ENCODE data around the gene EFL1.
"Not testable (repeated sequence)": the region's sequence is repeated elsewhere in the genome, so short reads cannot be mapped to it uniquely, and the experiment has no call there.

The EFL1 gene

DNA sequence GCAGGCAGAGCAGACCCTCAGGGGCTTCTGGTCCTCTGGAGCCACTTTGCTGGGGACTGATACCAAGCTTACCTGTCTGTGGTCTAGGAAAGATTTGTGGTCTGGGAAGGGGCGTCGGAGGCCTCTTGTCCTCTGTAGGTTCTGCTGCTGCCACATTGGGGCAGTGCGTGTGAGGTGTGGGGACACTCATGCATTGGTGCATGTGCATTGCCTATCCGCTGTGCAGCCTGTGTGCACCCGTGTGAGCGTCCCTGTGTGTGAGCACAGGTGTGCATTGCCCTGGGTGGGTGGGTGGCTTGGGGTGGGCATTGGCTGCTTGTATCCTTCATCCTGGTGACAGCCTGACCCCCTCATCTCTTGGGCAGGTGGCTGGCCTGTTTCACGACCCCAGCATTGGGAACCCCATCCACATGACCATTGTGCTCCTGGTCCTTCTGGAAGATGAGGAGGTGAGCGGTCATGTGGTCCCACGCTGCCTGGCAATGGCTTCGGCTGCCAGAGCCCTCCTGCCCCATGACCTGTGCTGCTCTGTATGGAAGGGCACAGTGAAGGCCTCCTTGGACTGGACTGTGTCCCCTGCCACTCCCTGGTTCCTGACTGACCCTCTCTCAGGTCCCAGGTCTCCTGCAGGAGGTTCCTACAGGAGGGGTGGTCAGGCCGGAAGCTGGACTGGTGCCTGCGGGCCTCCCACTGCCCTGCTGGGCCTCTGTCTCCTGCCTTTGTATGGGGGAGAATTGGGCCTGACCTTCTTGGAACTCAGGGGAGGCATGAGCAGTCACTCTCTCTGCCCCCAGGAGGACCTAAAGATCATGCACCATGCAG, 41.6 kb upstream of the EFL1 start:
- DNase-seq (ENCODE audit: low read depth, low spot score), result no peak
- no peak overlapping the region for H3K9ac ChIP-seq (ENCODE audit: insufficient read length, low read depth)
- H3K4me1 ChIP-seq (ENCODE audit: insufficient read depth, insufficient read length), result no peaks in the 10 kb centered on the region
- TF ChIP-seq ZNF274 (IDR thresholded peaks at IDR 0.05; ENCODE audit: low read depth, low read length) (no peak), YY1 (IDR thresholded peaks at IDR 0.05; ENCODE audit: insufficient read depth, insufficient read length) (no peak), SUZ12 (IDR thresholded peaks at IDR 0.05; ENCODE audit: extremely low read depth, insufficient read depth, insufficient read length) (no peak)
- H3K27me3 ChIP-seq (ENCODE audit: insufficient read depth, insufficient read length), result no peaks in the 10 kb centered on the region
- H3K4me3 ChIP-seq (ENCODE audit: insufficient read length, low read depth), result no peak overlapping the region
- no peaks in the 10 kb centered on the region for H3K9me3 ChIP-seq (ENCODE audit: insufficient read depth, low read length)
- no peaks in the 10 kb centered on the region for H3K36me3 ChIP-seq (ENCODE audit: insufficient read depth, insufficient read length, low read length)

DNA sequence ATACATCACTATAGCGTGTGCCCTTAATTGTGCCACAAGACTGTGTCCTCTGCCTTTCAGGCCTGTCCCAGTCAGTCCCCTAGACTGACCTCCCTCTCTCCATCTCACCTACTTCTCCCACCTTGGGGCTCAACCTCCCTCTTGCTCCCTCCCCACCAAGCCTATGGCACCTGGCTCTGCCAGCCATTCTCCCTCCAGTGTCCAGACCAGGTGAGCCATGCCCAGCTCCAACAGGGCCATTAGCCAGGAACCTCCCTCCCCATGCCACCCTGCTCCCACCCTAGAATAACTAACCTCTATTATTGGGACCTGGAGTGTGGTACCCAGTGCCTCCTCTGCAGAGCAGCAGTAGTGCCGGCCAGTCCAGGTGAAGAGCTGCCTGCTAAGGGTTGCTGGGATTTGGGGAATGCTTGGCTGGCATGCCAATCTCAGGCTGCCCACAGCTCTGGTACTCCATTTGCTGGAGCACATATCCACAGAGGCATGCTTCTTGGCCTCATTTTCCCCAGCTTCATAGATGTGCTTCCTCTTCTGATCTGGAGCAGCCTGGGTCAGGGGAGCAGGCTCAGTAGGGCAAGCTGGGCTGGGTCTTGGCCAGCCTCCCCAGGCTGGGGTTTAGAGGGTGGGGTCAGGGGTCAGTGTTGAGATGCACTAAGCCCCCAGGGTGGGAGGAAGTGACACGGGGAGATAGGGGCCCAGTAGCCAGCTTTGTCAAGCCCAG, 38.9 kb upstream of the EFL1 start:
- no peaks in the 10 kb centered on the region for H3K36me3 ChIP-seq (ENCODE audit: insufficient read depth, insufficient read length, low read length)
- no peak overlapping the region for H3K4me3 ChIP-seq (ENCODE audit: insufficient read length, low read depth)
- no peak for DNase-seq (ENCODE audit: low read depth, low spot score)
- TF ChIP-seq ZNF274 (IDR thresholded peaks at IDR 0.05; ENCODE audit: low read depth, low read length) (no peak), YY1 (IDR thresholded peaks at IDR 0.05; ENCODE audit: insufficient read depth, insufficient read length) (no peak)
- no peaks in the 10 kb centered on the region for H3K4me1 ChIP-seq (ENCODE audit: insufficient read depth, insufficient read length)
- H3K9ac ChIP-seq (ENCODE audit: insufficient read length, low read depth), result no peak overlapping the region
- H3K9me3 ChIP-seq (ENCODE audit: insufficient read depth, low read length), result no peaks in the 10 kb centered on the region
- no peaks in the 10 kb centered on the region for H3K27me3 ChIP-seq (ENCODE audit: insufficient read depth, insufficient read length)

DNA sequence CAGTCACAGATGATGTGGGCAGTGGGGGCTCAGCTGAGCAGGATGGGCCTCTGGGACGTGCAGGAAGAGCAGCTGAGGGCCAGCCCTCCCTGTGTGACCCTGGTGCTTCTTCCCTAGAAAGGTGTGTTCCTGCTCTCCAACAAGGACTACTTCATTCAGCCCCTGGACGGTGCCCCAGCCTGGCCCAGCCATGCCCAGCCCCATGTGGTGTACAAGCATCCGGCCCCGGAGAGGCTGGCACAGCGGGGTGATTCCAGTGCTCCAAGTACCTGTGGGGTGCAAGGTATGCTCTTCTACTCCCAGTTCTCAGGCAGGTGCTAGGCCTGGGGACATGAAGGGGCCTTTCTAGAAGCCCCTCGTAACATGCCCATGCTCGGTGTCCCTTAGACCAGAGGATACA, 38.3 kb upstream of the EFL1 start:
- Histone ChIP-seq H3K9me3 (ENCODE audit: insufficient read depth, low read length) (no peaks in the 10 kb centered on the region), H3K9ac (ENCODE audit: insufficient read length, low read depth) (no peak overlapping the region), H3K36me3 (ENCODE audit: insufficient read depth, insufficient read length, low read length) (no peaks in the 10 kb centered on the region), H3K27me3 (ENCODE audit: insufficient read depth, insufficient read length) (no peaks in the 10 kb centered on the region), H3K4me1 (ENCODE audit: insufficient read depth, insufficient read length) (no peaks in the 10 kb centered on the region), H3K4me3 (ENCODE audit: insufficient read length, low read depth) (no peak overlapping the region)
- no peak for DNase-seq (ENCODE audit: low read depth, low spot score)
- TF ChIP-seq YY1 (IDR thresholded peaks at IDR 0.05; ENCODE audit: insufficient read depth, insufficient read length), result no peak
- TF ChIP-seq ZNF274 (IDR thresholded peaks at IDR 0.05; ENCODE audit: low read depth, low read length), result no peak
- TF ChIP-seq SUZ12 (IDR thresholded peaks at IDR 0.05; ENCODE audit: extremely low read depth, insufficient read depth, insufficient read length), result no peak

DNA sequence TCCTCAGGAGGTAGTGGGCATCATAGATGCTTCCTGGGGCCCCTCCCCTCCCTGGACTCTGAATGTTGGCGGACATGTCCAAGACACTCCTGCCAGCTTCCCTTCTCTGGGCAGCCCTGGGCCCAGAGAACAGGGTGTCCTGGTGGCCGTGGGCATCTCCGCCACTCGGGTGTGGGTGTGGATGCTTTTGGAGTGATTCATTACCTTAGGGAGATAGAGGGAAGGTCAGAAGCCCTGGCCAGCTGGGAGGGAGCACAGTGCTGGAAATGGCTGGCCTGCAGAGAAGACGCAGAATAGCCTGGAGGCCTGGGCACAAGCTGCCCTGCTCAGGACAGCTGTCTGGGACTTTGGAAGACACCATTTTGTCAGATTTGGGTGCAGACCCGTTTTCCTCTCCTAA, 37.8 kb upstream of the EFL1 start:
- H3K27me3 ChIP-seq (ENCODE audit: insufficient read depth, insufficient read length); H3K36me3 ChIP-seq (ENCODE audit: insufficient read depth, insufficient read length, low read length); H3K9me3 ChIP-seq (ENCODE audit: insufficient read depth, low read length); H3K9ac ChIP-seq (ENCODE audit: insufficient read length, low read depth); H3K4me1 ChIP-seq (ENCODE audit: insufficient read depth, insufficient read length); DNase-seq (ENCODE audit: low read depth, low spot score); H3K4me3 ChIP-seq (ENCODE audit: insufficient read length, low read depth): not testable (repeated sequence)

DNA sequence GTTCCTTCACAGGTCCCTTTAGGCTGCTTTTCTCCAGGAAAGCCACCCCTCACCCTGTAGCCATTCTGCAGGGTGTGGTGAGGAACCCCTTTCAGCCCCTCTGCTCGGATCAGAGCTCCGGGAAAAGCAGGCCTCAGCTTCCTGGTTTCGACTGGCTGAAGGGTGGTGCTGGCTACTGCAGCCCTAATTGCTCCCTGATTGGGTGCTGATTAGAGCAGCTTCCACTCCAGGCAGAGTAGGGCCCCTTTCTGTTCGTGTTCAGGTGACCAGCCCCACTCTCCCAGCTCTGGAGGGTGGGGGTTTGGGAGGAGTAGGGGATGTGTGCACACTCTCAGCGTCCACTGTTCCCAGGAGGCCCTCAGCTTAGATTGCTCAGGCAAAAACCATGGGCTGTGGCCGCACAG, 37.0 kb upstream of the EFL1 start:
- H3K9ac ChIP-seq (ENCODE audit: insufficient read length, low read depth); H3K4me3 ChIP-seq (ENCODE audit: insufficient read length, low read depth); H3K36me3 ChIP-seq (ENCODE audit: insufficient read depth, insufficient read length, low read length); H3K4me1 ChIP-seq (ENCODE audit: insufficient read depth, insufficient read length); H3K9me3 ChIP-seq (ENCODE audit: insufficient read depth, low read length); DNase-seq (ENCODE audit: low read depth, low spot score); H3K27me3 ChIP-seq (ENCODE audit: insufficient read depth, insufficient read length): not testable (repeated sequence)

DNA sequence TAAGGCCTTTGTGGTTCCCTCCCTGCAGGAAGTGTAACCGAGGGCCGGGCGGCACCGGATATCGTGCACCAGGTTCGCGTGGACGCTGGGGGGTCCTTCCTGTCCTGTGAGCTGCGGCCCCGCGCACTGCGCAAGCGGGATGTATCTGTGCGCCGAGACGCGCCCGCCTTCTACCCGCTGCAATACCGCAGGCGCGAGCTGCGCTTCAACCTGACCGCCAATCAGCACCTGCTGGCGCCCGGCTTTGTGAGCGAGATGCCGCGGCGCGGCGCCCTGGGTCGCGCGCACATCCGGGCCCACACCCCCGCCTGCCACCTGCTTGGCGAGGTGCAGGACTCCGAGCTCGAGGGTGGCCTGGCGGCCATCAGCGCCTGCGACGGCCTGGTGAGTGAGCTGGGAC, 36.0 kb upstream of the EFL1 start:
- Histone ChIP-seq H3K4me3 (ENCODE audit: insufficient read length, low read depth) (no peak overlapping the region), H3K9ac (ENCODE audit: insufficient read length, low read depth) (no peak overlapping the region), H3K36me3 (ENCODE audit: insufficient read depth, insufficient read length, low read length) (no peaks in the 10 kb centered on the region), H3K27me3 (ENCODE audit: insufficient read depth, insufficient read length) (no peaks in the 10 kb centered on the region), H3K9me3 (ENCODE audit: insufficient read depth, low read length) (no peaks in the 10 kb centered on the region), H3K4me1 (ENCODE audit: insufficient read depth, insufficient read length) (peaks cover 3% of the 10 kb centered on the region)
- DNase-seq (ENCODE audit: low read depth, low spot score), result no peak
- TF ChIP-seq YY1 (IDR thresholded peaks at IDR 0.05; ENCODE audit: insufficient read depth, insufficient read length) (no peak), ZNF274 (IDR thresholded peaks at IDR 0.05; ENCODE audit: low read depth, low read length) (no peak), SUZ12 (IDR thresholded peaks at IDR 0.05; ENCODE audit: extremely low read depth, insufficient read depth, insufficient read length) (no peak)

DNA sequence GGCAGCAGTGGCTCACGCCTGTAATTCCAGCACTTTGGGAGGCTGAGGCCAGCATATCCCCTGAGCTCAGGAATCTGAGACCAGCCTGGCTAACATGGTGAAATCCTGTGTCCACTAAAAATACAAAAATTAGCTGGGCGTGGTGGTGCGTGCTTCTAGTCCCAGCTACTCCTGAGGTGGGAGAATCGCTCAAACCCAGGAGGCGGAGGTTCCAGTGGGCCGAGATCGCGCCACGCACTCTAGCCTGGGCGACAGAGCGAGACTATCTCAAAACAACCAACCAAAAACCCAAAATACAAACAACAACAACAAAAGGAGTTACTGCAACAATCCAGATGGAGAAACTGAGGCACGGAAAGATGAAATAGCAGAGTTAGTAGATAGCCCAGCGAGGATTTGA, 35.5 kb upstream of the EFL1 start:
- TF ChIP-seq ZNF274 (IDR thresholded peaks at IDR 0.05; ENCODE audit: low read depth, low read length), result no peak
- no peak for TF ChIP-seq SUZ12 (IDR thresholded peaks at IDR 0.05; ENCODE audit: extremely low read depth, insufficient read depth, insufficient read length)
- no peak for TF ChIP-seq YY1 (IDR thresholded peaks at IDR 0.05; ENCODE audit: insufficient read depth, insufficient read length)
- H3K36me3 ChIP-seq (ENCODE audit: insufficient read depth, insufficient read length, low read length), result no peaks in the 10 kb centered on the region
- H3K4me1 ChIP-seq (ENCODE audit: insufficient read depth, insufficient read length), result peaks cover 3% of the 10 kb centered on the region
- no peak overlapping the region for H3K4me3 ChIP-seq (ENCODE audit: insufficient read length, low read depth)
- no peaks in the 10 kb centered on the region for H3K9me3 ChIP-seq (ENCODE audit: insufficient read depth, low read length)
- no peaks in the 10 kb centered on the region for H3K27me3 ChIP-seq (ENCODE audit: insufficient read depth, insufficient read length)
- H3K9ac ChIP-seq (ENCODE audit: insufficient read length, low read depth), result no peak overlapping the region
- DNase-seq (ENCODE audit: low read depth, low spot score), result no peak

Measured in NT2/D1 (cell line).